B cell (primary cell): ENCODE results near the gene FAM222A. TPM values are rescaled to one million over a fixed set of nuclear protein-coding genes. Genes with fewer than 3 reads are reported as not detected.

Experiments used
- ATAC-seq: fragments of 200-7000 bp; cut with Tn5 transposase; one replicate; pipeline ENCODE4 v1.10.0; 2021; ENCODE audit warnings: low read depth, mild to moderate bottlenecking, moderate number of reproducible peaks, moderate library complexity
- CTCF ChIA-PET: fragments of 350-600 bp; sonication (Branson Sonifier 250); formaldehyde crosslinking; loops from one replicate; lab custom pipeline; 2021; ENCODE audit warnings: antibody characterized with exemption, inconsistent platforms; lab: Charles Lee
- POLR2A ChIA-PET: fragments of 350-600 bp; sonication (Branson Sonifier 250); formaldehyde crosslinking; loops from one replicate; lab custom pipeline; 2021; ENCODE audit warnings: antibody characterized with exemption; lab: Charles Lee
- DNase-seq: peaks from one replicate; pipeline ENCODE4 v3.0.0; 2013
- H2AFZ ChIP-seq: 2 replicates; pipeline ENCODE4 v1.6.1; 2012; ENCODE audit warnings: mild to moderate bottlenecking, low read depth, low read length; ENCODE audit not compliant: insufficient read depth, poor library complexity, severe bottlenecking
- H3K27ac ChIP-seq, 2 donors: 1 replicate in 1 of 2; 2 replicates in 1 of 2; pipeline ENCODE4 v1.5.1; 2012 to 2013; ENCODE audit warnings: low read length in 2 of 2, mild to moderate bottlenecking in 2 of 2, moderate library complexity in 1 of 2
- H3K27me3 ChIP-seq, 4 experiments: fragments of 200-600 bp in 1 of 4; sonication (generic) in 1 of 4; replicated peaks in 1 of 4; 1 replicate in 2 of 4; 2 replicates in 2 of 4; pipeline versions ENCODE4 v1.6.1 to v1.7.0; 2013 to 2016; ENCODE audit warnings: low read length in 3 of 4, mild to moderate bottlenecking in 2 of 4, mixed read lengths in 1 of 4, moderate library complexity in 1 of 4; ENCODE audit not compliant: insufficient read depth in 4 of 4, control insufficient read depth in 3 of 4; ENCODE audit errors: control extremely low read depth in 1 of 4
- H3K36me3 ChIP-seq, 2 experiments: replicated peaks in 1 of 2; 1 replicate in 1 of 2; 2 replicates in 1 of 2; pipeline versions ENCODE4 v1.6.1 to v1.7.1; 2013; ENCODE audit warnings: low read length in 1 of 2; ENCODE audit not compliant: insufficient read depth in 2 of 2, control insufficient read depth in 1 of 2; ENCODE audit errors: control extremely low read depth in 1 of 2, extremely low read depth in 1 of 2
- H3K4me1 ChIP-seq, 2 donors: fragments of 200-600 bp in 1 of 2; sonication (generic) in 1 of 2; 1 replicate in 1 of 2; 2 replicates in 1 of 2; pipeline versions ENCODE4 v1.5.1 to v1.6.1; 2013 to 2017; ENCODE audit warnings: low read length in 2 of 2; ENCODE audit not compliant: control insufficient read depth in 2 of 2, insufficient read depth in 2 of 2
- H3K4me2 ChIP-seq: replicated peaks from 2 replicates; pipeline ENCODE3; 2012; ENCODE audit warnings: mild to moderate bottlenecking, low read depth, low read length; ENCODE audit not compliant: poor library complexity, severe bottlenecking
- H3K4me3 ChIP-seq, 5 experiments: fragments of 200-600 bp in 1 of 5; sonication (generic) in 1 of 5; 1 replicate in 3 of 5; 2 replicates in 2 of 5; pipeline versions ENCODE4 v1.5.1 to v1.7.0; 2011 to 2016; ENCODE audit warnings: low read length in 4 of 5, mild to moderate bottlenecking in 4 of 5, low read depth in 2 of 5, control low read depth in 1 of 5, moderate library complexity in 1 of 5; ENCODE audit not compliant: insufficient read depth in 1 of 5; ENCODE audit errors: control extremely low read depth in 1 of 5, extremely low read depth in 1 of 5
- H3K79me2 ChIP-seq: fragments of 200-600 bp; sonication (generic); one replicate; pipeline ENCODE4 v1.6.0; 2016; ENCODE audit warnings: low read length; ENCODE audit not compliant: control insufficient read depth, insufficient read depth
- H3K9ac ChIP-seq: fragments of 200-600 bp; sonication (generic); 2 replicates; pipeline ENCODE4 v1.6.1; 2017; ENCODE audit warnings: mild to moderate bottlenecking, low read length, moderate library complexity
- H3K9me3 ChIP-seq, 3 donors: one replicate each; pipeline versions ENCODE4 v1.6.1 to v1.7.1; 2013; ENCODE audit warnings: low read length in 2 of 3; ENCODE audit not compliant: control insufficient read depth in 2 of 3, insufficient read depth in 1 of 3; ENCODE audit errors: control extremely low read depth in 1 of 3
- H4K20me1 ChIP-seq: 2 replicates; pipeline ENCODE4 v1.6.0; 2012; ENCODE audit warnings: mild to moderate bottlenecking, low read length; ENCODE audit not compliant: insufficient read depth, control insufficient read depth, poor library complexity, severe bottlenecking
- H3K27ac Mint-ChIP-seq: one replicate; pipeline ENCODE4 v1.8.0; 2021; ENCODE audit warnings: mixed read lengths
- H3K27me3 Mint-ChIP-seq: one replicate; pipeline ENCODE4 v1.8.0; 2021; ENCODE audit warnings: mixed read lengths
- H3K4me1 Mint-ChIP-seq: one replicate; pipeline ENCODE4 v1.8.0; 2021; ENCODE audit warnings: mixed read lengths
- H3K4me3 Mint-ChIP-seq: one replicate; pipeline ENCODE4 v1.8.0; 2021; ENCODE audit warnings: mixed read lengths
- H3K9me3 Mint-ChIP-seq: one replicate; pipeline ENCODE4 v1.8.0; 2022; ENCODE audit warnings: mixed read lengths; ENCODE audit not compliant: insufficient read depth
- CTCF ChIP-seq: fragments of 200-600 bp; IDR thresholded peaks from one replicate; pipeline ENCODE4 v1.8.0; 2022; ENCODE audit warnings: antibody characterized with exemption, mild to moderate bottlenecking
- EZH2 ChIP-seq: IDR thresholded peaks from 2 replicates; pipeline ENCODE4 v1.6.1; 2012; ENCODE audit warnings: borderline replicate concordance, low read depth, mild to moderate bottlenecking, moderate library complexity, low read length; ENCODE audit not compliant: insufficient read depth, poor library complexity, severe bottlenecking
- WGBS: methylation state at CpG from one replicate; pipeline ENCODE4 v1.1.5; 2013; ENCODE audit warnings: missing lambda C conversion rate; ENCODE audit not compliant: insufficient coverage; 5-methylcytosine and 5-hydroxymethylcytosine counted together
- intact Hi-C: fragments of 100-400 bp; cut with micrococcal nuclease; formaldehyde crosslinking; loops from one replicate; pipeline ENCODE4 v1.10.0; 2022
- polyA plus RNA-seq: library from polyadenylated mRNA; depleted of rRNA; stranded (reverse); fragments of >200 nt; gene quantifications from 2 replicates; pipeline ENCODE4 v1.2.3, GENCODE V29; 2012
- total RNA-seq, 2 donors: library from RNA; stranded (reverse); fragments of 120-200 nt in 1 of 2; gene quantifications; 1 replicate in 1 of 2; 2 replicates in 1 of 2; pipeline versions ENCODE4 v1.2.3 to v1.2.4, GENCODE V29; 2013 to 2022

FAM222A gene
- total and polyA plus RNA-seq, 2 donors (not counting 1 experiment from before 2014, with no cell fraction given) = 0.49 to 4.6 TPM

DNA sequence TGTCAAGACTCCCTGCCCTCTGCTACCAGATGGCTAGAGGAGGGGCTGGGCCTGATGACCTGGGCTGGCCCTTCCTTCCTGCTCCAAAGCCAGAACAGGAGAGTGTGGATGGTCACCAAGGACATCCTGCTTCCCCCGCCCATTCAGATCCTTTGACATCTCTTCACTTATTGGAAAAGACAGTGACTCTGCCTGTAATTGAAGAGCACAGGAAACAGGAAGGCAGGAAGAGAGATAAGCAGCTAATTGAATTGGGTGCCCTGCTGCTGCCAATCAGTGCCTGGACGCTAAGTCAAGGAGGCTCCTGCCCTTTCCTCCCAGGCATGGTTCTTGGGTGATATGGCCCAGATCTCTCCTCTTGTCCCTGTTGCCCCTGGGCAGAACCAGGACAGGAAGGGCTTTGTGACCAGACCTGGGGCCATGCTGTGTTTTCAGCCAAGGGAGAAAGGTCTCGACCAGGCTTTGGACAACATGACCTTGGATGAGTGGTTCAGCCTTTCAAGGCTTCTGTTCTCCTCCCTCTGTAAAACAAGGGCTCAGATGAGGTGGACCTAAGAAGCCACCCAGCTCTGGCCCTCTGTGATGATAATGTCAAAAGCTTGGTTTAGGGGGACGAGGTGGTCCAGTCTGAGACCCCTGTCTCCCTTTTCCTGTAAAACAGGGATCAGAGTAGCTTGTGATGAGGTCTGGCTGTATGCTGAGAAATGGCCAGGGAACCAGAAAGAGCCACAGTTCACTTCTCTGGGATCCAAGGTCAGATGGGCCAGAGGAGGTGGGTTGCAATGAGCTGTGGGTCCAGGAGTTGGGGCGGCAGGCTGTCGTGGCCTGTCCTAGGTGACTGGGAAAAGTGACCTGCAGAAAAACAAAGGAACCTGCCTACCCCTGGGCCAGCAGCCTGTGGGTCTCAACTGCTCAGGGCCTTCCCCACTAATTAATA is 38.8 kb downstream of the FAM222A start:
- Histone ChIP-seq H3K27ac (no peak overlapping the region), H3K4me2 (no peak overlapping the region), H4K20me1 (no peaks in the 10 kb centered on the region), H2AFZ (no peak overlapping the region), H3K36me3 (no peaks in the 10 kb centered on the region), H3K27me3 (no peaks in the 10 kb centered on the region), H3K9me3 (peaks cover 3 to 6% (median 3%) of the 10 kb centered on the region in 3 donors), H3K79me2 (no peaks in the 10 kb centered on the region), H3K4me1 (no peaks in the 10 kb centered on the region), H3K9ac (no peak overlapping the region), H3K4me3 (no peak overlapping the region)
- DNase-seq = no peak
- intact Hi-C loops = no loop called here
- Mint-ChIP-seq H3K4me3 (no peak overlapping the region), H3K27me3 (peaks cover 11% of the 10 kb centered on the region), H3K9me3 (peaks cover 8% of the 10 kb centered on the region), H3K27ac (no peak overlapping the region), H3K4me1 (no peaks in the 10 kb centered on the region)
- TF ChIP-seq EZH2 (no peak), CTCF (no peak)
- ChIA-PET POLR2A (no interaction called here), CTCF (no interaction called here)
- ATAC-seq = no peak
- WGBS = 86% methylated on average over 5 of the region's 6 CpGs

GRCh38 chr12:109753054-109753401 is 39.4 kb downstream of the FAM222A start:
- H3K79me2 ChIP-seq = no peaks in the 10 kb centered on the region
- H3K4me3 ChIP-seq = no peak overlapping the region
- 84% methylated on average over 5 of the region's 5 CpGs for WGBS
- H3K9ac ChIP-seq = no peak overlapping the region
- H3K9me3 ChIP-seq = peaks cover 3 to 13% (median 3%) of the 10 kb centered on the region in 3 donors
- CTCF ChIA-PET = no interaction called here
- H2AFZ ChIP-seq = no peak overlapping the region
- no peak overlapping the region for H3K4me3 Mint-ChIP-seq
- no peak overlapping the region for H3K27ac Mint-ChIP-seq
- H3K27me3 ChIP-seq = no peaks in the 10 kb centered on the region
- POLR2A ChIA-PET = no interaction called here
- no peak for ATAC-seq
- H3K4me1 ChIP-seq = no peaks in the 10 kb centered on the region
- no peak overlapping the region for H3K4me2 ChIP-seq
- H3K9me3 Mint-ChIP-seq = peaks cover 10% of the 10 kb centered on the region
- H4K20me1 ChIP-seq = no peaks in the 10 kb centered on the region
- intact Hi-C loops = no loop called here
- H3K36me3 ChIP-seq = no peaks in the 10 kb centered on the region
- peaks cover 11% of the 10 kb centered on the region for H3K27me3 Mint-ChIP-seq
- no peak for DNase-seq
- no peak overlapping the region for H3K27ac ChIP-seq
- no peaks in the 10 kb centered on the region for H3K4me1 Mint-ChIP-seq
- TF ChIP-seq CTCF = no peak
- no peak for TF ChIP-seq EZH2
